ENCODE data around the gene SOX11. TPM values are rescaled to one million over a fixed set of nuclear protein-coding genes. Genes with fewer than 3 reads are reported as not detected.

SOX11 gene
- total and polyA plus RNA-seq, 2 donors (not counting 1 experiment from before 2014, with no cell fraction given): 0.01 TPM; not detected in 1

- Histone ChIP-seq H4K20me1 (ENCODE audit: control insufficient read depth, insufficient read depth, low read length, poor library complexity, severe bottlenecking) (no peaks in the 10 kb centered on the region), H3K4me2 (replicated peaks; ENCODE audit: low read depth, low read length, poor library complexity, severe bottlenecking) (no peak overlapping the region), H3K9ac (ENCODE audit: low read length) (no peak overlapping the region), H3K79me2 (ENCODE audit: control insufficient read depth, insufficient read depth, low read length) (no peaks in the 10 kb centered on the region), H3K4me3 (ENCODE audit: control extremely low read depth in 1 of 5, extremely low read depth in 1 of 5, insufficient read depth in 1 of 5, low read depth in 2 of 5, low read length in 4 of 5) (no peak overlapping the region), H3K27ac (ENCODE audit: low read length in 2 of 2) (no peak overlapping the region), H3K27me3 (replicated peaks in 1 of 4; ENCODE audit: control extremely low read depth in 1 of 4, control insufficient read depth in 3 of 4, insufficient read depth in 4 of 4, low read length in 3 of 4) (peaks cover 0 to 9% (median 8%) of the 10 kb centered on the region in 4 experiments), H2AFZ (ENCODE audit: insufficient read depth, low read depth, low read length, poor library complexity, severe bottlenecking) (no peak overlapping the region), H3K36me3 (replicated peaks in 1 of 2; ENCODE audit: control extremely low read depth in 1 of 2, control insufficient read depth in 1 of 2, extremely low read depth in 1 of 2, insufficient read depth in 2 of 2, low read length in 1 of 2) (no peaks in the 10 kb centered on the region), H3K4me1 (ENCODE audit: control insufficient read depth in 2 of 2, insufficient read depth in 2 of 2, low read length in 2 of 2) (no peaks in the 10 kb centered on the region), H3K9me3 (ENCODE audit: control extremely low read depth in 1 of 3, control insufficient read depth in 2 of 3, insufficient read depth in 1 of 3, low read length in 2 of 3) (peaks cover 0 to 15% (median 0%) of the 10 kb centered on the region in 3 donors)
- ATAC-seq (ENCODE audit: low read depth) (no peak), DNase-seq (no peak)
- Mint-ChIP-seq H3K4me3 (no peak overlapping the region), H3K27me3 (peaks cover 39% of the 10 kb centered on the region), H3K9me3 (ENCODE audit: insufficient read depth) (no peaks in the 10 kb centered on the region), H3K27ac (no peak overlapping the region), H3K4me1 (no peaks in the 10 kb centered on the region)
- CTCF ChIA-PET: no interaction called here
- intact Hi-C loops (cut with micrococcal nuclease): no loop called here
- POLR2A ChIA-PET: no interaction called here
- 90% methylated on average over 2 of the region's 2 CpGs for WGBS (ENCODE audit: insufficient coverage)
- no peak for TF ChIP-seq EZH2 (IDR thresholded peaks at IDR 0.05; ENCODE audit: borderline replicate concordance, insufficient read depth, low read depth, low read length, poor library complexity, severe bottlenecking)
- no peak for TF ChIP-seq CTCF (IDR thresholded peaks at IDR 0.05)
Observed at GRCh38 chr2:5703166-5703565, 11.0 kb downstream of the SOX11 start.

GRCh38 chr2:5705490-5705889 lies 13.3 kb downstream of the SOX11 start:
- POLR2A ChIA-PET: no interaction called here
- H3K4me1 Mint-ChIP-seq: no peaks in the 10 kb centered on the region
- no peaks in the 10 kb centered on the region for H3K36me3 ChIP-seq (replicated peaks in 1 of 2; ENCODE audit: control extremely low read depth in 1 of 2, control insufficient read depth in 1 of 2, extremely low read depth in 1 of 2, insufficient read depth in 2 of 2, low read length in 1 of 2)
- no peak overlapping the region for H3K4me2 ChIP-seq (replicated peaks; ENCODE audit: low read depth, low read length, poor library complexity, severe bottlenecking)
- no peak overlapping the region for H3K9ac ChIP-seq (ENCODE audit: low read length)
- intact Hi-C loops (cut with micrococcal nuclease): no loop called here
- no peak overlapping the region for H3K4me3 ChIP-seq (ENCODE audit: control extremely low read depth in 1 of 5, extremely low read depth in 1 of 5, insufficient read depth in 1 of 5, low read depth in 2 of 5, low read length in 4 of 5)
- no peaks in the 10 kb centered on the region for H4K20me1 ChIP-seq (ENCODE audit: control insufficient read depth, insufficient read depth, low read length, poor library complexity, severe bottlenecking)
- no peak overlapping the region for H3K4me3 Mint-ChIP-seq
- no peaks in the 10 kb centered on the region for H3K79me2 ChIP-seq (ENCODE audit: control insufficient read depth, insufficient read depth, low read length)
- H3K27me3 Mint-ChIP-seq: peaks cover 17% of the 10 kb centered on the region
- DNase-seq (no peak), ATAC-seq (ENCODE audit: low read depth) (no peak)
- H3K27ac ChIP-seq (ENCODE audit: low read length in 2 of 2): no peak overlapping the region
- no peaks in the 10 kb centered on the region for H3K4me1 ChIP-seq (ENCODE audit: control insufficient read depth in 2 of 2, insufficient read depth in 2 of 2, low read length in 2 of 2)
- CTCF ChIA-PET: no interaction called here
- peaks cover 0 to 5% (median 2%) of the 10 kb centered on the region in 4 experiments for H3K27me3 ChIP-seq (replicated peaks in 1 of 4; ENCODE audit: control extremely low read depth in 1 of 4, control insufficient read depth in 3 of 4, insufficient read depth in 4 of 4, low read length in 3 of 4)
- 94% methylated on average over 4 of the region's 4 CpGs for WGBS (ENCODE audit: insufficient coverage)
- no peak overlapping the region for H3K27ac Mint-ChIP-seq
- TF ChIP-seq CTCF (IDR thresholded peaks at IDR 0.05) (no peak), EZH2 (IDR thresholded peaks at IDR 0.05; ENCODE audit: borderline replicate concordance, insufficient read depth, low read depth, low read length, poor library complexity, severe bottlenecking) (no peak)
- no peaks in the 10 kb centered on the region for H3K9me3 Mint-ChIP-seq (ENCODE audit: insufficient read depth)
- H3K9me3 ChIP-seq (ENCODE audit: control extremely low read depth in 1 of 3, control insufficient read depth in 2 of 3, insufficient read depth in 1 of 3, low read length in 2 of 3): peaks cover 0 to 15% (median 0%) of the 10 kb centered on the region in 3 donors
- no peak overlapping the region for H2AFZ ChIP-seq (ENCODE audit: insufficient read depth, low read depth, low read length, poor library complexity, severe bottlenecking)
